NK-92 (cell line): ENCODE data around the gene FAM118B.

Experiments
- DNase-seq: peaks from one replicate; lab custom pipeline; 2025; ENCODE audit not compliant: unreplicated experiment; lab: John Stamatoyannopoulos, UW

Gene FAM118B

GRCh38 chr11:126268361-126268707 is 56.8 kb downstream of the FAM118B start:
- no peak for DNase-seq

- peak; percentile 95 for DNase-seq
Observed at GRCh38 chr11:126268708-126269579, 57.4 kb downstream of the FAM118B start, which contains the start of the genes FOXRED1 and SRPRA. Gene FOXRED1, plus strand, starts transcription at chr11:126269154. Its CDS starts 53 bp downstream, at chr11:126269207. Gene SRPRA, minus strand, starts transcription at chr11:126268895. Its CDS starts 91 bp downstream, at chr11:126268804.

GRCh38 chr11:126277322-126277721 is 65.7 kb downstream of the FAM118B start:
- no peak for DNase-seq

- no peak for DNase-seq
Observed at GRCh38 chr11:126277780-126278179, 66.2 kb downstream of the FAM118B start.

GRCh38 chr11:126279191-126279590 is 67.6 kb downstream of the FAM118B start:
- DNase-seq, result no peak

GRCh38 chr11:126280595-126280994 is 69.0 kb downstream of the FAM118B start:
- no peak for DNase-seq

- no peak for DNase-seq
Observed at GRCh38 chr11:126281245-126281644, 69.7 kb downstream of the FAM118B start.

- DNase-seq, result no peak
Observed at GRCh38 chr11:126281666-126282175, 70.1 kb downstream of the FAM118B start.

GRCh38 chr11:126282361-126282735 is 70.8 kb downstream of the FAM118B start:
- no peak for DNase-seq

- DNase-seq, result no peak
Observed at GRCh38 chr11:126282736-126283591, 71.4 kb downstream of the FAM118B start, which contains the start of gene TIRAP. Gene TIRAP, plus strand, starts transcription at chr11:126283093. Its CDS starts 7,802 bp downstream, at chr11:126290895.

- DNase-seq, result no peak
Observed at GRCh38 chr11:126284829-126285228, 73.2 kb downstream of the FAM118B start.

GRCh38 chr11:126288237-126288636 is 76.7 kb downstream of the FAM118B start:
- no peak for DNase-seq

GRCh38 chr11:126290887-126291286 is 79.3 kb downstream of the FAM118B start:
- DNase-seq, result no peak

- no peak for DNase-seq
Observed at GRCh38 chr11:126293726-126294125, 82.1 kb downstream of the FAM118B start.

GRCh38 chr11:126297004-126297403 is 85.4 kb downstream of the FAM118B start:
- DNase-seq, result no peak

GRCh38 chr11:126303623-126304456 is 92.3 kb downstream of the FAM118B start, which contains the start of gene DCPS:
Gene DCPS, plus strand, starts transcription at chr11:126304060. Its CDS starts 21 bp downstream, at chr11:126304081.
- peak; percentile 15 for DNase-seq

GRCh38 chr11:126304457-126305075 is 93.0 kb downstream of the FAM118B start:
- no peak for DNase-seq

GRCh38 chr11:126305699-126306098 is 94.1 kb downstream of the FAM118B start:
- no peak for DNase-seq

GRCh38 chr11:126307706-126308105 is 96.1 kb downstream of the FAM118B start:
- DNase-seq, result no peak

GRCh38 chr11:126308271-126308671 is 96.7 kb downstream of the FAM118B start:
- no peak for DNase-seq
